HCT116 (cell line): Measurements from ENCODE around the gene PGAM5. TPM values are rescaled to one million over a fixed set of nuclear protein-coding genes. Genes with fewer than 3 reads are reported as not detected.
A peak's percentile ranks its signal among the peaks of the same experiment; 100 is the strongest.

Experiments
- ATAC-seq: fragments of 200-7000 bp; cut with Tn5 transposase; 2 replicates; pipeline ENCODE4 v1.9.1; 2020; ENCODE audit warnings: mild to moderate bottlenecking, moderate library complexity
- BruUV-seq: library from RNA; stranded (reverse); fragments of 400-500 nt; replicated peaks from 2 replicates; lab custom pipeline; 2021; lab: Mats Ljungman, UMichigan
- CTCF ChIA-PET: fragments of 300-600 bp; sonication (Branson Sonifier 250); formaldehyde crosslinking; loops from one replicate; lab custom pipeline; 2021; ENCODE audit warnings: antibody characterized with exemption; lab: Charles Lee
- POLR2A ChIA-PET: fragments of 300-600, 350-600 bp; sonication (Branson Sonifier 250); formaldehyde crosslinking; loops from one replicate; lab custom pipeline; 2021; ENCODE audit warnings: antibody characterized with exemption; lab: Charles Lee
- RAD21 ChIA-PET, 2 experiments: fragments of 300-600 bp; sonication (Branson Sonifier 250); formaldehyde crosslinking; loops; one replicate each; lab custom pipeline; 2023; ENCODE audit warnings: low total read pairs in 2 of 2; ENCODE audit not compliant: uncharacterized antibody in 2 of 2, unreplicated experiment in 2 of 2, low non-redundant PET in 1 of 2; lab: Charles Lee
- DNase-seq: peaks from one replicate; pipeline ENCODE4 v3.0.0-alpha.2; 2010; ENCODE audit warnings: low read depth, low spot score
- H2AFZ ChIP-seq: fragments of 200-600 bp; shearing (Covaris generic), sonication (generic); 2 replicates; pipeline ENCODE4 v1.6.1; 2017; ENCODE audit warnings: low read depth, mixed run types, mixed read lengths, antibody characterized with exemption, low read length; ENCODE audit not compliant: poor library complexity, severe bottlenecking
- H3K27ac ChIP-seq: 2 replicates; pipeline ENCODE4 v1.5.1; 2012; ENCODE audit warnings: low read depth, low read length
- H3K27me3 ChIP-seq: fragments of 200-600 bp; sonication (generic); 2 replicates; pipeline ENCODE4 v1.6.1; 2016; ENCODE audit warnings: mixed run types, low read length, mixed read lengths; ENCODE audit not compliant: insufficient read depth
- H3K36me3 ChIP-seq, 2 experiments: fragments of 200-500 bp in 1 of 2; fragments of 200-600 bp in 1 of 2; sonication (Bioruptor generic) in 1 of 2; sonication (generic) in 1 of 2; 2 replicates each; pipeline versions ENCODE4 v1.5.1 to v1.6.1; 2014 to 2016; ENCODE audit warnings: low read length in 2 of 2, inconsistent platforms in 1 of 2, mixed read lengths in 1 of 2, mixed run types in 1 of 2; ENCODE audit not compliant: insufficient read depth in 2 of 2, control insufficient read depth in 1 of 2
- H3K4me1 ChIP-seq, 2 experiments: fragments of 200-600 bp in 1 of 2; sonication (generic) in 1 of 2; 2 replicates each; pipeline versions ENCODE4 v1.5.1 to v1.6.1; 2012 to 2017; ENCODE audit warnings: low read length in 2 of 2, inconsistent platforms in 1 of 2, mild to moderate bottlenecking in 1 of 2, mixed read lengths in 1 of 2, mixed run types in 1 of 2, moderate library complexity in 1 of 2; ENCODE audit not compliant: insufficient read depth in 2 of 2, control insufficient read depth in 1 of 2
- H3K4me2 ChIP-seq: fragments of 200-600 bp; sonication (generic); 2 replicates; pipeline ENCODE4 v1.6.1; 2017; ENCODE audit warnings: mixed run types, low read length, mixed read lengths
- H3K4me3 ChIP-seq, 2 experiments: fragments of 200-600 bp in 1 of 2; sonication (generic) in 1 of 2; replicated peaks in 1 of 2; 2 replicates each; pipeline ENCODE4 v1.5.1; 2011 to 2016; ENCODE audit warnings: low read length in 2 of 2, control low read depth in 1 of 2, low read depth in 1 of 2, mild to moderate bottlenecking in 1 of 2, mixed read lengths in 1 of 2, mixed run types in 1 of 2
- H3K79me2 ChIP-seq: fragments of 200-600 bp; sonication (generic); 2 replicates; pipeline ENCODE4 v1.6.1; 2017; ENCODE audit warnings: mild to moderate bottlenecking, mixed run types, low read length, moderate library complexity, mixed read lengths; ENCODE audit not compliant: insufficient read depth
- H3K9ac ChIP-seq: fragments of 200-600 bp; sonication (generic); 2 replicates; pipeline ENCODE4 v1.6.1; 2016; ENCODE audit warnings: low read length, mixed read lengths
- H3K9me2 ChIP-seq: fragments of 200-600 bp; sonication (generic), shearing (Covaris generic); 2 replicates; pipeline ENCODE4 v1.6.1; 2017; ENCODE audit warnings: mixed run types, mild to moderate bottlenecking, moderate library complexity; ENCODE audit not compliant: insufficient read depth
- H3K9me3 ChIP-seq, 2 experiments: fragments of 200-500 bp in 1 of 2; fragments of 200-600 bp in 1 of 2; sonication (Bioruptor generic) in 1 of 2; sonication (generic) in 1 of 2; 2 replicates each; pipeline ENCODE4 v1.6.1; 2014 to 2017; ENCODE audit warnings: low read length in 2 of 2, mixed read lengths in 2 of 2, inconsistent platforms in 1 of 2, low read depth in 1 of 2, mild to moderate bottlenecking in 1 of 2, mixed run types in 1 of 2, moderate library complexity in 1 of 2; ENCODE audit not compliant: control insufficient read depth in 1 of 2, insufficient read depth in 1 of 2
- H4K20me1 ChIP-seq: fragments of 200-600 bp; sonication (generic), shearing (Covaris generic); 2 replicates; pipeline ENCODE4 v1.6.1; 2017; ENCODE audit warnings: mixed run types, mild to moderate bottlenecking, moderate library complexity; ENCODE audit not compliant: insufficient read depth
- CBX3 ChIP-seq: IDR thresholded peaks from 2 replicates; pipeline ENCODE4 v1.6.1; 2012; ENCODE audit warnings: low read depth
- FOSL1 ChIP-seq: IDR thresholded peaks from 2 replicates; pipeline ENCODE4 v1.6.1; 2012; ENCODE audit warnings: low read depth
- POLR2A ChIP-seq: IDR thresholded peaks from 2 replicates; pipeline ENCODE4 v1.7.0; 2011; ENCODE audit warnings: borderline replicate concordance; ENCODE audit not compliant: insufficient read depth, insufficient read length; ENCODE audit errors: extremely low read depth
- POLR2AphosphoS5 ChIP-seq: IDR thresholded peaks from 2 replicates; pipeline ENCODE4 v1.6.1; 2011; ENCODE audit warnings: mild to moderate bottlenecking, low read depth, low read length, moderate library complexity
- REST ChIP-seq: IDR thresholded peaks from 2 replicates; pipeline ENCODE4 v1.6.1; 2012; ENCODE audit warnings: low read depth
- SIN3A ChIP-seq: IDR thresholded peaks from 2 replicates; pipeline ENCODE4 v1.6.1; 2012; ENCODE audit warnings: low read depth
- intact Hi-C: fragments of 100-400 bp; cut with micrococcal nuclease; formaldehyde crosslinking; loops from 2 replicates; pipeline ENCODE4 v1.10.0; 2022
- total RNA-seq: library from RNA; stranded (reverse); gene quantifications from one replicate; pipeline ENCODE4 v1.2.1, GENCODE V29; 2021; ENCODE audit not compliant: unreplicated experiment

PGAM5 gene
- total RNA-seq, 1 experiment from 2014 or later, result 98.3 TPM

- Histone ChIP-seq H3K4me2 (peak overlapping the region; percentile 94), H3K79me2 (peaks cover 48% of the 10 kb centered on the region), H3K4me3 (peak overlapping the region; percentile 66 to 88), H3K9me2 (no peaks in the 10 kb centered on the region), H3K4me1 (peaks cover 8 to 13% of the 10 kb centered on the region in 2 experiments), H3K27me3 (no peaks in the 10 kb centered on the region), H4K20me1 (peaks cover 6% of the 10 kb centered on the region; the same call in 1 of the 2 replicates), H2AFZ (no peak overlapping the region), H3K27ac (peak overlapping the region; percentile 99), H3K9me3 (no peaks in the 10 kb centered on the region), H3K36me3 (peaks cover 0 to 16% of the 10 kb centered on the region in 2 experiments; a peak in 1 of 4 replicates), H3K9ac (peak overlapping the region; percentile 90)
- POLR2A ChIA-PET, result interaction anchor here (0.7 kb wide), 1 partner anchor 31 kb away, joined by 3 read pairs; no protein-coding TSS in a partner anchor
- BruUV-seq, result no TSS peak
- TF ChIP-seq FOSL1, result no peak
- peak; percentile 86 for TF ChIP-seq POLR2AphosphoS5
- 0 out of 2 replicates have a peak, but pooled peaks have one; percentile 38 for TF ChIP-seq CBX3
- TF ChIP-seq POLR2A, result peak; percentile 72
- peak; percentile 46; the same call in 1 of the 2 replicates for TF ChIP-seq SIN3A
- TF ChIP-seq REST, result no peak
- RAD21 ChIA-PET, result no interaction called here
- DNase-seq (peak; percentile 48), ATAC-seq (peak; percentile 94)
- CTCF ChIA-PET, result no interaction called here
- intact Hi-C loops, result loop anchor here (10.0 kb wide), 1 partner anchor 63 kb away; the partner anchor contains the start of gene GOLGA3
Observed at GRCh38 chr12:132761921-132762583, 51.4 kb downstream of the PGAM5 start.
